ENCODE data around the gene SPTBN5.

DNA sequence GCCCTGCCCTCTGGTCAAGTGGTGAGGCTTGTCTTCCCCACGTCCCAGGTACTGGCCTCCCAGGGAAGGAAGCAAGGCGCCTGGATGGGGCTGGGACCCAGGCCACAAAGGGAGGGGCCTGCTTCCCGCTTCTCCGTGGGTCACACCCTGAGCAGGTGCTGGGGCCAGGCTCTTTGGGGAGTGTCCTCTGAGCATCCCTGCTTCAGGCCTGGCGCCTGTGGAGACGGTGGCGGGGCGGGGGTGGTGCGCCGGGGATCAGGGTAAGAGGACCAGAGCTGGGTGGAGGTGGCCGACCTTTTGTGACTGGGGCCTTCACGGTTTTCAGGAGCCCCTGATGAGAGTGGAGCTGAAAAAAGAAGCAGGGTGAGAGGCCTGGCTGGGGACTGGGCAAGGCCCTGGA lies 51.6 kb downstream of the SPTBN5 start:
- TF ChIP-seq POLR2AphosphoS5 (IDR thresholded peaks at IDR 0.05; ENCODE audit: low read depth, low read length), result no peak
- no peak for TF ChIP-seq POLR2A (IDR thresholded peaks at IDR 0.05; ENCODE audit: low read depth, low read length)
